Loucy (cell line): ENCODE measurements around the gene COL25A1.

Experiments
- CTCF ChIP-seq: fragments of 200-600 bp; sonication (generic); conservative IDR thresholded peaks from 2 replicates; pipeline ENCODE4 v1.5.1; 2014; ENCODE audit warnings: mild to moderate bottlenecking, antibody characterized with exemption, low read length
- EZH2phosphoT487 ChIP-seq: fragments of 200-600 bp; IDR thresholded peaks from 2 replicates; pipeline ENCODE4 v1.6.1; 2018; ENCODE audit warnings: antibody characterized with exemption, mild to moderate bottlenecking, moderate library complexity, borderline replicate concordance

GRCh38 chr4:108971473-108971872 lies 331.0 kb downstream of the COL25A1 start:
- TF ChIP-seq CTCF: no peak
- no peak for TF ChIP-seq EZH2phosphoT487
